CD4-positive, alpha-beta T cell (primary cell): ENCODE results near the gene HLA-DOB. TPM values are rescaled to one million over a fixed set of nuclear protein-coding genes. Genes with fewer than 3 reads are reported as not detected.

Experiments used
- ATAC-seq: fragments of 200-7000 bp; cut with Tn5 transposase; one replicate; pipeline ENCODE4 v1.10.0; 2022; ENCODE audit warnings: mild to moderate bottlenecking; ENCODE audit not compliant: poor library complexity
- CTCF ChIA-PET: fragments of 350-600 bp; sonication (Branson Sonifier 250); formaldehyde crosslinking; loops from one replicate; lab custom pipeline; 2021; ENCODE audit warnings: antibody characterized with exemption, inconsistent platforms; lab: Charles Lee
- POLR2A ChIA-PET: fragments of 350-600 bp; sonication (Branson Sonifier 250); formaldehyde crosslinking; loops from one replicate; lab custom pipeline; 2021; ENCODE audit warnings: antibody characterized with exemption, inconsistent platforms; lab: Charles Lee
- DNase-seq, 14 experiments: peaks; one replicate each; pipeline ENCODE4 v3.0.0-alpha.2; 2013 to 2020; ENCODE audit warnings: mixed read lengths in 2 of 14
- H3K27ac ChIP-seq, 2 donors: one replicate each; pipeline versions ENCODE4 v1.5.1 to v1.7.0; 2013; ENCODE audit warnings: low read length in 2 of 2, low read depth in 1 of 2, mild to moderate bottlenecking in 1 of 2
- H3K27me3 ChIP-seq, 2 experiments: 1 replicate in 1 of 2; 2 replicates in 1 of 2; pipeline versions ENCODE4 v1.6.1 to v1.7.0; 2013; ENCODE audit warnings: low read length in 2 of 2, control low read depth in 1 of 2, mild to moderate bottlenecking in 1 of 2, moderate library complexity in 1 of 2; ENCODE audit not compliant: insufficient read depth in 2 of 2, control insufficient read depth in 1 of 2
- H3K36me3 ChIP-seq: one replicate; pipeline ENCODE4 v1.6.1; 2013; ENCODE audit warnings: low read length, control low read depth; ENCODE audit not compliant: insufficient read depth
- H3K4me1 ChIP-seq: one replicate; pipeline ENCODE4 v1.6.1; 2013; ENCODE audit warnings: low read length, control low read depth; ENCODE audit not compliant: insufficient read depth
- H3K4me3 ChIP-seq: one replicate; pipeline ENCODE4 v1.5.1; 2013; ENCODE audit warnings: mild to moderate bottlenecking, low read length, moderate library complexity
- H3K9me3 ChIP-seq, 2 experiments: 1 replicate in 1 of 2; 2 replicates in 1 of 2; pipeline versions ENCODE4 v1.6.1 to v1.7.0; 2013; ENCODE audit warnings: low read length in 2 of 2, mild to moderate bottlenecking in 2 of 2, control low read depth in 1 of 2, moderate library complexity in 1 of 2; ENCODE audit not compliant: control insufficient read depth in 1 of 2, insufficient read depth in 1 of 2
- H3K27ac Mint-ChIP-seq: one replicate; pipeline ENCODE4 v1.8.0; 2020; ENCODE audit warnings: mixed read lengths
- H3K27me3 Mint-ChIP-seq: one replicate; pipeline ENCODE4 v1.8.0; 2021; ENCODE audit warnings: mixed read lengths
- H3K36me3 Mint-ChIP-seq: one replicate; pipeline ENCODE4 v1.8.0; 2021; ENCODE audit warnings: low read depth, mixed read lengths
- H3K4me1 Mint-ChIP-seq: one replicate; pipeline ENCODE4 v1.8.0; 2021; ENCODE audit warnings: low read depth, mixed read lengths
- H3K4me3 Mint-ChIP-seq: one replicate; pipeline ENCODE4 v1.8.0; 2020; ENCODE audit warnings: mild to moderate bottlenecking, mixed read lengths
- H3K9me3 Mint-ChIP-seq: one replicate; pipeline ENCODE4 v1.8.0; 2020; ENCODE audit warnings: mixed read lengths
- CTCF ChIP-seq: fragments of 200-600 bp; IDR thresholded peaks from one replicate; pipeline ENCODE4 v1.8.0; 2022; ENCODE audit warnings: antibody characterized with exemption, mild to moderate bottlenecking
- intact Hi-C, 2 experiments: fragments of 100-400 bp; cut with DNase I in 1 of 2; cut with micrococcal nuclease in 1 of 2; formaldehyde crosslinking; loops; one replicate each; pipeline versions ENCODE4 v1.15.1 to v1.9.0; 2023 to 2025; cut with DNase I, micrococcal nuclease
- total RNA-seq, 174 experiments: library from RNA in 2 of 174; stranded (reverse) in 2 of 174; gene quantifications; one replicate each; pipeline ENCODE4 v1.2.3 and lab custom pipeline; 2021 to 2026

The HLA-DOB gene
- total RNA-seq, 2 experiments from 2014 or later, result 2.9 to 3.2 TPM

- Mint-ChIP-seq H3K9me3 (no peaks in the 10 kb centered on the region), H3K4me3 (no peak overlapping the region), H3K27ac (no peak overlapping the region), H3K4me1 (no peaks in the 10 kb centered on the region), H3K27me3 (no peaks in the 10 kb centered on the region), H3K36me3 (peaks cover 42% of the 10 kb centered on the region)
- ATAC-seq (no peak), DNase-seq (peak in 1 of 14 experiments; percentile 43)
- Histone ChIP-seq H3K4me1 (no peaks in the 10 kb centered on the region), H3K27me3 (no peaks in the 10 kb centered on the region), H3K36me3 (peaks cover 38% of the 10 kb centered on the region), H3K9me3 (no peaks in the 10 kb centered on the region), H3K27ac (no peak overlapping the region), H3K4me3 (no peak overlapping the region)
- TF ChIP-seq CTCF, result peak; percentile 26
- intact Hi-C loops, result loop anchor here in 1 of 2 experiments (5.0 kb wide), 1 partner anchor 41 kb away; no protein-coding TSS in a partner anchor
- ChIA-PET POLR2A (interaction anchor here (1.3 to 2.1 kb wide), 4 partner anchors 13 to 42 kb away, joined by 5 to 14 read pairs (median 8); partner anchors contain the start of genes PSMB9, TAP1 and TAP2), CTCF (interaction anchor here (2.0 to 3.4 kb wide), 3 partner anchors 13 to 42 kb away, joined by 5 to 19 read pairs (median 18); partner anchors contain the start of genes PSMB9, TAP1 and TAP2)
These were observed 9.2 kb upstream of the HLA-DOB start for GRCh38 chr6:32825966-32826365.

GRCh38 chr6:32819729-32820128 is 2.9 kb upstream of the HLA-DOB start:
- Histone ChIP-seq H3K4me3 (no peak overlapping the region), H3K27me3 (no peaks in the 10 kb centered on the region), H3K4me1 (no peaks in the 10 kb centered on the region), H3K36me3 (no peaks in the 10 kb centered on the region), H3K27ac (no peak overlapping the region), H3K9me3 (no peaks in the 10 kb centered on the region)
- no peak for TF ChIP-seq CTCF
- Mint-ChIP-seq H3K27me3 (no peaks in the 10 kb centered on the region), H3K9me3 (no peaks in the 10 kb centered on the region), H3K36me3 (no peaks in the 10 kb centered on the region), H3K4me3 (no peak overlapping the region), H3K27ac (no peak overlapping the region), H3K4me1 (no peaks in the 10 kb centered on the region)
- ChIA-PET POLR2A (no interaction called here), CTCF (interaction anchor here (1.1 to 2.0 kb wide), 2 partner anchors 11 to 19 kb away, joined by 3 to 7 read pairs; partner anchors contain the start of gene TAP2)
- intact Hi-C loops, result no loop called here
- DNase-seq, result no peak
- ATAC-seq, result no peak

- Mint-ChIP-seq H3K9me3 (no peaks in the 10 kb centered on the region), H3K4me1 (no peaks in the 10 kb centered on the region), H3K27ac (no peak overlapping the region), H3K36me3 (no peaks in the 10 kb centered on the region), H3K4me3 (no peak overlapping the region), H3K27me3 (no peaks in the 10 kb centered on the region)
- Histone ChIP-seq H3K27ac (no peak overlapping the region), H3K4me3 (no peak overlapping the region), H3K27me3 (no peaks in the 10 kb centered on the region), H3K4me1 (no peaks in the 10 kb centered on the region), H3K9me3 (no peaks in the 10 kb centered on the region), H3K36me3 (no peaks in the 10 kb centered on the region)
- ATAC-seq, result no peak
- no peak for DNase-seq
- intact Hi-C loops, result no loop called here
- ChIA-PET POLR2A (no interaction called here), CTCF (no interaction called here)
- no peak for TF ChIP-seq CTCF
These were observed 2.1 kb upstream of the HLA-DOB start for GRCh38 chr6:32818867-32819266.
